GM21619 (cell line): ENCODE data around the gene IRF4.

Experiments
- ATAC-seq: cut with Tn5 transposase; IDR thresholded peaks from one replicate; pipeline ENCODE4 v1.9.1; 2021; ENCODE audit not compliant: unreplicated experiment

IRF4 gene

GRCh38 chr6:391559-392440 lies at the start of gene IRF4:
Gene IRF4, plus strand, starts transcription at chr6:391752. Its CDS starts 1,401 bp downstream, at chr6:393153.
- peak; percentile 44 for ATAC-seq

GRCh38 chr6:341914-342831 lies 49.4 kb upstream of the IRF4 start:
- ATAC-seq: peak; percentile 46

- no peak for ATAC-seq
Measured at GRCh38 chr6:342832-343179, 48.7 kb upstream of the IRF4 start.

GRCh38 chr6:343226-343935 lies 48.2 kb upstream of the IRF4 start:
- no peak for ATAC-seq

- no peak for ATAC-seq
Measured at GRCh38 chr6:343960-344815, 47.4 kb upstream of the IRF4 start.

GRCh38 chr6:344816-345340 lies 46.7 kb upstream of the IRF4 start:
- ATAC-seq: no peak

- no peak for ATAC-seq
Measured at GRCh38 chr6:345747-346385, 45.7 kb upstream of the IRF4 start.

GRCh38 chr6:346386-347030 lies 45.0 kb upstream of the IRF4 start:
- no peak for ATAC-seq

- ATAC-seq: peak; percentile 86
Measured at GRCh38 chr6:347232-347631, 44.3 kb upstream of the IRF4 start.

GRCh38 chr6:347951-348859 lies 43.3 kb upstream of the IRF4 start:
- no peak for ATAC-seq

GRCh38 chr6:348860-349396 lies 42.6 kb upstream of the IRF4 start:
- no peak for ATAC-seq

- no peak for ATAC-seq
Measured at GRCh38 chr6:349491-349921, 42.0 kb upstream of the IRF4 start.

- no peak for ATAC-seq
Measured at GRCh38 chr6:350371-350770, 41.2 kb upstream of the IRF4 start.

GRCh38 chr6:351011-351866 lies 40.3 kb upstream of the IRF4 start:
- no peak for ATAC-seq

GRCh38 chr6:351867-352289 lies 39.7 kb upstream of the IRF4 start:
- no peak for ATAC-seq

- ATAC-seq: no peak
Measured at GRCh38 chr6:352474-352873, 39.1 kb upstream of the IRF4 start.
